Kidney (tissue), 14 donors: ENCODE data around the gene SH3GLB1. TPM values are rescaled to one million over a fixed set of nuclear protein-coding genes. Genes with fewer than 3 reads are reported as not detected.
A peak's percentile ranks its signal among the peaks of the same experiment; 100 is the strongest.

ENCODE experiments used
- DNase-seq, 5 donors: peaks; one replicate each; pipeline ENCODE4 v3.0.0-alpha.2; 2013 to 2020
- FAIRE-seq: peaks from 2 replicates; lab custom pipeline; 2012; peaks lifted over from hg19 to GRCh38; lab: Jason Lieb, UNC
- H3K27ac ChIP-seq, 2 donors: one replicate each; pipeline ENCODE4 v1.7.0; 2013; ENCODE audit warnings: low read depth in 2 of 2, low read length in 2 of 2, inconsistent platforms in 1 of 2
- H3K27me3 ChIP-seq: one replicate; pipeline ENCODE4 v1.7.1; 2013; ENCODE audit warnings: low read length, inconsistent platforms; ENCODE audit not compliant: control insufficient read depth, insufficient read depth
- H3K36me3 ChIP-seq, 3 donors: one replicate each; pipeline versions ENCODE4 v1.7.0 to v1.7.1; 2013; ENCODE audit warnings: low read length in 3 of 3, control low read depth in 1 of 3, inconsistent platforms in 1 of 3; ENCODE audit not compliant: insufficient read depth in 3 of 3, control insufficient read depth in 2 of 3
- H3K4me1 ChIP-seq, 3 donors: one replicate each; pipeline versions ENCODE4 v1.7.0 to v1.7.1; 2013; ENCODE audit warnings: low read length in 3 of 3, inconsistent platforms in 1 of 3, low read depth in 1 of 3; ENCODE audit not compliant: control insufficient read depth in 2 of 3, insufficient read depth in 2 of 3
- H3K4me3 ChIP-seq, 3 donors: one replicate each; pipeline versions ENCODE4 v1.7.0 to v1.8.1; 2013; ENCODE audit warnings: low read length in 3 of 3, control low read depth in 1 of 3, inconsistent platforms in 1 of 3
- H3K9ac ChIP-seq, 3 donors: one replicate each; pipeline versions ENCODE4 v1.7.0 to v1.7.1; 2013; ENCODE audit warnings: low read length in 3 of 3, control low read depth in 1 of 3, inconsistent platforms in 1 of 3
- H3K9me3 ChIP-seq, 3 donors: one replicate each; pipeline versions ENCODE4 v1.7.0 to v1.7.1; 2013; ENCODE audit warnings: low read length in 3 of 3, control low read depth in 1 of 3, inconsistent platforms in 1 of 3; ENCODE audit not compliant: control insufficient read depth in 2 of 3, insufficient read depth in 1 of 3
- intact Hi-C: fragments of 100-400 bp; cut with DNase I; formaldehyde crosslinking; loops from one replicate; pipeline ENCODE4 v1.11.1; 2022
- polyA plus RNA-seq: library from polyadenylated mRNA; stranded (reverse); fragments of 350-450 nt; fragmentation: Illumina TruSeq; extraction: RNeasy Lipid Tissue Mini Kit (QIAGEN cat#74804); gene quantifications from one replicate; pipeline ENCODE4 v1.2.3, GENCODE V29; 2014; ENCODE audit warnings: low read depth, low replicate concordance; ENCODE audit not compliant: insufficient read depth
- total RNA-seq: library from RNA; stranded (reverse); fragmentation: NEBNext Ultra II Directional; extraction: Animal tissue kit (Norgen Biotek cat#: 25700); gene quantifications from one replicate; pipeline ENCODE4 v1.2.1, GENCODE V29; 2021
- TF ChIP-seq, protein P1 (sequence below): IDR thresholded peaks from 3 replicates; pipeline ENCODE4 v1.5.1; 2012; ENCODE audit warnings: mild to moderate bottlenecking, moderate library complexity, borderline replicate concordance; ENCODE audit not compliant: insufficient read depth; ENCODE audit errors: extremely low read depth
- donor health status: control.
- donor health status: control.
- donor health status: control.
- donor health status: control.
- donor health status: control.
- donor health status: DM: yes; HTN: yes; CAD: no.
- donor health status: Normal renal cell carcinoma (clear cell type).

SH3GLB1 gene
- total and polyA plus RNA-seq, 2 donors from 2014 or later: 47.9 to 79.7 TPM

DNA sequence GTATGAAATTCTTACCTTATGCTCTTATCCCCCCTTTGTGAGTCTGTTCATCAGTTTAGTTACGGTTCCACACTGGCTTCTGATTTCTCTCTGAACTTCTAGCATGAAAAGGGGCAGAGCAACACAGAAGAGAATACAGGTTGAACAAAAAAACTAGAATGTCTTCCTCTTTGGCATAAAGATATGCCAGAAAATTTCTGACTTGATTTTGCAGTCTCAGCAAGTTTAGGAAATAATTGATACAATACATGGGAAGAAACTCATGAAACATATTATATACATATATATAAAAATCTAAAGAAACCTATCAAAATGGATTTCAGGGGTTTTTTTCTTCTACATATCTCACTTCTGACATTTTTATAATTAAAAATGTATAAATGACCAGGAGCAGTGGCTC lies 27.0 kb downstream of the SH3GLB1 start:
- no peak overlapping the region for H3K4me3 ChIP-seq
- FAIRE-seq: no peak

DNA sequence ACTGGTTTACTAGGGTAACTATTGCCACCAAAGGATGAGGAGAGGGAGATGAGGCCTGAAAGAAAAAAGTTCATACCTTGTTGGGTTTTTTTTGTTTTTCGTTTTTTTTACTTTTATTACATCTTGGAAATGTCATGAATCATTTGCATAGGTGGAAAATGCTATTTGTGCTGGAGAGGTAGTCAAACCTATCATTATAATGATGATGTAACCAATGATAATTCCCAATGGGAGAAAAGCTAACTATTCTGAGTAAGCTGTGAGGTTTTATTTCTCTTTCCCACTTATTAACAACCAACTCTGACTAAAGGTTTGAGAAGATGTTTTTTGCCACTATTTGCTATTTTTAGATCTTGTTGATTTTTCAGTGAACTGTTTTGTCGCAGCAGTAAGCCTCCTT lies 29.0 kb downstream of the SH3GLB1 start:
- Histone ChIP-seq H3K36me3 (peaks cover 15 to 24% (median 22%) of the 10 kb centered on the region in 3 donors), H3K4me3 (no peak overlapping the region), H3K9ac (no peak overlapping the region), H3K27me3 (no peaks in the 10 kb centered on the region), H3K27ac (no peak overlapping the region), H3K9me3 (no peaks in the 10 kb centered on the region), H3K4me1 (no peaks in the 10 kb centered on the region)
- intact Hi-C loops: no loop called here
- FAIRE-seq: no peak
- no peak for DNase-seq
- TF ChIP-seq, protein P1, sequence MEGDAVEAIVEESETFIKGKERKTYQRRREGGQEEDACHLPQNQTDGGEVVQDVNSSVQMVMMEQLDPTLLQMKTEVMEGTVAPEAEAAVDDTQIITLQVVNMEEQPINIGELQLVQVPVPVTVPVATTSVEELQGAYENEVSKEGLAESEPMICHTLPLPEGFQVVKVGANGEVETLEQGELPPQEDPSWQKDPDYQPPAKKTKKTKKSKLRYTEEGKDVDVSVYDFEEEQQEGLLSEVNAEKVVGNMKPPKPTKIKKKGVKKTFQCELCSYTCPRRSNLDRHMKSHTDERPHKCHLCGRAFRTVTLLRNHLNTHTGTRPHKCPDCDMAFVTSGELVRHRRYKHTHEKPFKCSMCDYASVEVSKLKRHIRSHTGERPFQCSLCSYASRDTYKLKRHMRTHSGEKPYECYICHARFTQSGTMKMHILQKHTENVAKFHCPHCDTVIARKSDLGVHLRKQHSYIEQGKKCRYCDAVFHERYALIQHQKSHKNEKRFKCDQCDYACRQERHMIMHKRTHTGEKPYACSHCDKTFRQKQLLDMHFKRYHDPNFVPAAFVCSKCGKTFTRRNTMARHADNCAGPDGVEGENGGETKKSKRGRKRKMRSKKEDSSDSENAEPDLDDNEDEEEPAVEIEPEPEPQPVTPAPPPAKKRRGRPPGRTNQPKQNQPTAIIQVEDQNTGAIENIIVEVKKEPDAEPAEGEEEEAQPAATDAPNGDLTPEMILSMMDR: no peak

More for the DNA sequence above, 27.0 kb downstream of the SH3GLB1 start:
- H3K9ac ChIP-seq: no peak overlapping the region
- no peaks in the 10 kb centered on the region for H3K27me3 ChIP-seq
- H3K36me3 ChIP-seq: peaks cover 14 to 19% (median 15%) of the 10 kb centered on the region in 3 donors
- no peak overlapping the region for H3K27ac ChIP-seq
- DNase-seq: no peak
- H3K9me3 ChIP-seq: no peaks in the 10 kb centered on the region
- intact Hi-C loops: no loop called here
- TF ChIP-seq, protein P1: no peak
- no peaks in the 10 kb centered on the region for H3K4me1 ChIP-seq

DNA sequence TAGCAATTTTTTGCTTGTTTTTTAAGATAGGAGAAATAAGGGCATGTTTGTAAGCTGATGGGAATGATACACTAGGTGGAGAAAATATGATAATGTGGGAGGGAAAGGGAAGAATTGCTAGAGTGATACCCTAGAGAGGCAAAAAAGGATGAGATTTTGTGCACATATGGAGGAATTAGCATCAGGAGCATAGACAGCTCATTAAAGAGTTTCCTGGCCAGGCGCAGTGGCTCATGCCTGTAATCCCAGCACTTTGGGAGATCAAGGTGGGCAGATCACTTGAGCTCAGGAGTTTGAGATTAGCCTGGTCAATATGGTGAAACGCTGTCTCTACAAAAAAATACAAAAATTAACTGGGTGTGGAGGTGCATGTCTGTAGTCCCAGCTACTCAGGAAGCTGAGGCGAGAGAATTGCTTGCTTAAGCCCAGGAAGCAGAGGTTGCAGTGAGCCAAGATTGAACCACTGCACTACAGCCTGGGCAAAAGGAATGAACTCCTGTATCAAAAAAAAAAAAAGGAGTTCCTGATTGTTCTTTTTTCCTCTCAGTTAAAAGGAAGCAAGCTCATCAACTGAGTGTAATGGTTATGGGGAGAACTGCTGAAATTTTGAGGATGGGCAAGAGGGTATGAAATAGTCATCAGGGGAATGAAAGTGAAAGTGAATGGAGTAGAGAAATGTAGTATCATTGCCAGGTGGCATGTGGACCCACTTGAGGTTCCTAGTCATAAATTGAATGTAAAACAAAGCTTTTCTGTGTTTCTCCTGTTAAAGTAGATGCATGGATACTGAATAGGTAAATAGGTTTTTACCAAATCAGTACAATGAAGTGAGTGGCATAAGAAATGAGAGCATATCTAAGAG lies 35.5 kb downstream of the SH3GLB1 start:
- intact Hi-C loops: no loop called here
- Histone ChIP-seq H3K27ac (no peak overlapping the region), H3K4me3 (peak overlapping the region in 1 of 3 donors; percentile 10), H3K9me3 (no peaks in the 10 kb centered on the region), H3K4me1 (no peaks in the 10 kb centered on the region), H3K9ac (no peak overlapping the region), H3K27me3 (no peaks in the 10 kb centered on the region), H3K36me3 (peaks cover 20 to 41% (median 40%) of the 10 kb centered on the region in 3 donors)
- FAIRE-seq: no peak
- DNase-seq: no peak
- TF ChIP-seq, protein P1: no peak
